ENCODE results near the gene TAGLN. TPM values are rescaled to one million over a fixed set of nuclear protein-coding genes. Genes with fewer than 3 reads are reported as not detected.
A peak's percentile ranks its signal among the peaks of the same experiment; 100 is the strongest.

TAGLN gene
- total and polyA plus RNA-seq, 9 of the 15 experiments (the other 6 are each of a cell fraction or from before 2014, with no cell fraction given): 0.21 to 4.9 (median 1.1) TPM

GRCh38 chr11:117248341-117248740, 49.2 kb downstream of the TAGLN start:
- peak; percentile 25 to 36 (median 32) for DNase-seq (ENCODE audit: extremely low read depth in 1 of 4, low spot score in 3 of 4)
- peak; percentile 58; the same call in 2 of the 3 replicates for ATAC-seq
- in situ Hi-C loops (cut with MboI): loop anchor here (25.0 kb wide), 1 partner anchor 736 kb away; no protein-coding TSS in a partner anchor
- no peak for TF ChIP-seq ZNF124 (CRISPR knock-in tag; IDR thresholded peaks at IDR 0.05)
- no peak for TF ChIP-seq ZNF780A (CRISPR knock-in tag; IDR thresholded peaks at IDR 0.05)
- TF ChIP-seq BDP1 (IDR thresholded peaks at IDR 0.05; ENCODE audit: insufficient read depth, insufficient read length): no peak
- peak; percentile 80 for TF ChIP-seq MAFK (IDR thresholded peaks at IDR 0.05; ENCODE audit: low read length)
- no peak for TF ChIP-seq FOXM1 (IDR thresholded peaks at IDR 0.05; ENCODE audit: low read depth)
- no peak for TF ChIP-seq FOXM1 (CRISPR knock-in tag; IDR thresholded peaks at IDR 0.05; ENCODE audit: low read depth)
- no peak for TF ChIP-seq ZNF408 (CRISPR knock-in tag; IDR thresholded peaks at IDR 0.05; ENCODE audit: low read depth)
- no peak for TF ChIP-seq RNF219 (CRISPR knock-in tag; IDR thresholded peaks at IDR 0.05)
- TF ChIP-seq KDM5B (IDR thresholded peaks at IDR 0.05; ENCODE audit: insufficient replicate concordance, low read depth, low read length): no peak
- no peak for TF ChIP-seq TAF9B (IDR thresholded peaks at IDR 0.05; ENCODE audit: partially characterized antibody)
- no peak for TF ChIP-seq ELK1 (CRISPR knock-in tag; IDR thresholded peaks at IDR 0.05)
- no peak for TF ChIP-seq PURB (CRISPR knock-in tag; IDR thresholded peaks at IDR 0.05; ENCODE audit: low read depth)
- no peak for TF ChIP-seq ZNF699 (CRISPR knock-in tag; IDR thresholded peaks at IDR 0.05; ENCODE audit: insufficient replicate concordance)
- peak; percentile 37 for TF ChIP-seq CBFA2T3 (IDR thresholded peaks at IDR 0.05)
- no peak for TF ChIP-seq ZSCAN29 (IDR thresholded peaks at IDR 0.05)
- no peak for TF ChIP-seq ETS2 (tag; IDR thresholded peaks at IDR 0.05; ENCODE audit: borderline replicate concordance, poor library complexity, severe bottlenecking)
- TF ChIP-seq SRF (CRISPR knock-in tag; IDR thresholded peaks at IDR 0.05): no peak
- TF ChIP-seq POLR2A (conservative IDR thresholded peaks at IDR 0.05): no peak
- no peak for TF ChIP-seq PHF20 (IDR thresholded peaks at IDR 0.05; ENCODE audit: partially characterized antibody)
- TF ChIP-seq EZH2 (IDR thresholded peaks at IDR 0.05; ENCODE audit: borderline replicate concordance, low read depth, low read length): no peak
- no peak for TF ChIP-seq POLR3G (IDR thresholded peaks at IDR 0.05; ENCODE audit: extremely low read depth, insufficient read length, insufficient replicate concordance)
- no peak for TF ChIP-seq RAD51 (IDR thresholded peaks at IDR 0.05; ENCODE audit: borderline replicate concordance, low read depth)
- TF ChIP-seq SMARCB1 (IDR thresholded peaks at IDR 0.05; ENCODE audit: insufficient read length, low read depth): no peak
- TF ChIP-seq TCF3 (CRISPR knock-in tag; IDR thresholded peaks at IDR 0.05): peak; percentile 33

More at GRCh38 chr11:117248341-117248740, 49.2 kb downstream of the TAGLN start:
- FAIRE-seq: no peak
- Histone ChIP-seq H3K36me3 (ENCODE audit: control insufficient read depth, insufficient read depth, low read length) (peaks cover 59% of the 10 kb centered on the region), H3K4me3 (no peak overlapping the region), H3K27me3 (ENCODE audit: control insufficient read depth in 2 of 2, insufficient read depth in 2 of 2, low read length in 2 of 2) (no peaks in the 10 kb centered on the region), H3K79me2 (ENCODE audit: control insufficient read depth, insufficient read depth, low read length) (no peaks in the 10 kb centered on the region), H3K27ac (ENCODE audit: extremely low read depth, low read depth, low read length) (no peak overlapping the region), H2AFZ (ENCODE audit: low read depth, low read length) (no peak overlapping the region), H3K9me3 (replicated peaks; ENCODE audit: control insufficient read depth, insufficient read depth, low read depth, low read length) (no peaks in the 10 kb centered on the region), H3K9me1 (ENCODE audit: control insufficient read depth, insufficient read depth, low read length) (no peaks in the 10 kb centered on the region), H3K4me1 (replicated peaks in 1 of 2; ENCODE audit: control insufficient read depth in 2 of 2, insufficient read depth in 2 of 2, low read length in 2 of 2) (peaks cover 0 to 5% of the 10 kb centered on the region in 2 experiments; a peak in 2 of 5 replicates), H3K9ac (ENCODE audit: insufficient read depth in 1 of 2, low read depth in 2 of 2, low read length in 2 of 2) (no peak overlapping the region), H4K20me1 (replicated peaks; ENCODE audit: control insufficient read depth, insufficient read depth, low read length) (no peaks in the 10 kb centered on the region), H3K4me2 (ENCODE audit: insufficient read depth, low read length) (no peak overlapping the region)
- BruUV-seq (replicated peaks): no TSS peak
- ChIA-PET CTCF (ENCODE audit: low intra/inter-chr PET ratio) (no interaction called here), POLR2A (interaction anchor here (0.7 to 1.9 kb wide), 2 partner anchors 11 to 461 kb away, joined by 3 to 6 read pairs; no protein-coding TSS in a partner anchor)
- WGBS (ENCODE audit: insufficient coverage, low coverage, missing lambda C conversion rate): 60% methylated on average over 4 of the region's 4 CpGs
- intact Hi-C loops (cut with micrococcal nuclease): no loop called here

All from K562 (cell line).